Measurements from ENCODE around the gene SCIMP. TPM values are rescaled to one million over a fixed set of nuclear protein-coding genes. Genes with fewer than 3 reads are reported as not detected.

The SCIMP gene
- polyA plus RNA-seq, 1 donor (not counting 4 experiments of a cell fraction or from before 2014, with no cell fraction given) = not detected

- TF ChIP-seq EZH2 (IDR thresholded peaks at IDR 0.05; ENCODE audit: low read length) (no peak), CTCF (optimal IDR thresholded peaks at IDR 0.05 in 1 of 3, IDR thresholded peaks at IDR 0.05 in 1 of 3, conservative IDR thresholded peaks at IDR 0.05 in 1 of 3; ENCODE audit: extremely low read depth in 1 of 3, insufficient read depth in 2 of 3, low read length in 3 of 3) (no peak)
- H3K79me2 ChIP-seq (ENCODE audit: control insufficient read depth, insufficient read depth, low read length) = peaks cover 48% of the 10 kb centered on the region
- no peaks in the 10 kb centered on the region for H3K36me3 ChIP-seq (ENCODE audit: control insufficient read depth in 2 of 2, extremely low read depth in 1 of 2, insufficient read depth in 2 of 2, low read length in 2 of 2)
- peak overlapping the region; percentile 68 for H3K27ac ChIP-seq (ENCODE audit: control insufficient read depth, insufficient read depth, low read length)
- H4K20me1 ChIP-seq (ENCODE audit: control insufficient read depth, extremely low read depth, insufficient read depth, low read length) = peaks cover 4% of the 10 kb centered on the region
- peak overlapping the region; percentile 70 for H2AFZ ChIP-seq (ENCODE audit: control insufficient read depth, low read length)
- H3K4me3 ChIP-seq (ENCODE audit: control insufficient read depth in 2 of 3, extremely low read depth in 1 of 3, insufficient read depth in 2 of 3, low read depth in 1 of 3, low read length in 3 of 3) = peak overlapping the region; percentile 55 to 81 (median 79)
- no peak for FAIRE-seq
- peak overlapping the region; percentile 77 for H3K9ac ChIP-seq (ENCODE audit: control insufficient read depth, extremely low read depth, insufficient read depth, low read length)
- no peak for DNase-seq (ENCODE audit: low read depth, low spot score)
- peaks cover 20% of the 10 kb centered on the region for H3K4me1 ChIP-seq (ENCODE audit: control insufficient read depth, extremely low read depth, insufficient read depth, low read length)
- dilution Hi-C loops (cut with MboI; ENCODE audit: extremely low pct_ligation_motif_present, low sequenced_read_pairs) = no loop called here
- no peaks in the 10 kb centered on the region for H3K9me3 ChIP-seq (ENCODE audit: control insufficient read depth, low read depth, low read length)
- H3K9me1 ChIP-seq (ENCODE audit: control insufficient read depth, extremely low read depth, insufficient read depth, low read length) = no peaks in the 10 kb centered on the region
- H3K27me3 ChIP-seq (ENCODE audit: control insufficient read depth, extremely low read depth, insufficient read depth, low read length) = no peaks in the 10 kb centered on the region
- H3K4me2 ChIP-seq (ENCODE audit: control insufficient read depth, extremely low read depth, insufficient read depth, low read depth, low read length) = peak overlapping the region; percentile 61
Measured at GRCh38 chr17:5282642-5283217, 48.1 kb upstream of the SCIMP start.

GRCh38 chr17:5281814-5282641, 47.4 kb upstream of the SCIMP start, which contains the start of gene RABEP1:
Gene RABEP1, plus strand, starts transcription at chr17:5282284. Its CDS starts 203 bp downstream, at chr17:5282487.
- Histone ChIP-seq H4K20me1 (ENCODE audit: control insufficient read depth, extremely low read depth, insufficient read depth, low read length) (peaks cover 4% of the 10 kb centered on the region), H2AFZ (ENCODE audit: control insufficient read depth, low read length) (peak within 1 kb of the TSS; percentile 80), H3K9ac (ENCODE audit: control insufficient read depth, extremely low read depth, insufficient read depth, low read length) (peak within 1 kb of the TSS; percentile 77), H3K9me3 (ENCODE audit: control insufficient read depth, low read depth, low read length) (no peaks in the 10 kb centered on the region), H3K4me3 (ENCODE audit: control insufficient read depth in 2 of 3, extremely low read depth in 1 of 3, insufficient read depth in 2 of 3, low read depth in 1 of 3, low read length in 3 of 3) (peak within 1 kb of the TSS; percentile 55 to 81 (median 79)), H3K79me2 (ENCODE audit: control insufficient read depth, insufficient read depth, low read length) (peaks cover 43% of the 10 kb centered on the region), H3K4me2 (ENCODE audit: control insufficient read depth, extremely low read depth, insufficient read depth, low read depth, low read length) (peak within 1 kb of the TSS; percentile 78), H3K4me1 (ENCODE audit: control insufficient read depth, extremely low read depth, insufficient read depth, low read length) (peaks cover 20% of the 10 kb centered on the region), H3K36me3 (ENCODE audit: control insufficient read depth in 2 of 2, extremely low read depth in 1 of 2, insufficient read depth in 2 of 2, low read length in 2 of 2) (no peaks in the 10 kb centered on the region), H3K9me1 (ENCODE audit: control insufficient read depth, extremely low read depth, insufficient read depth, low read length) (no peaks in the 10 kb centered on the region), H3K27me3 (ENCODE audit: control insufficient read depth, extremely low read depth, insufficient read depth, low read length) (no peaks in the 10 kb centered on the region), H3K27ac (ENCODE audit: control insufficient read depth, insufficient read depth, low read length) (peak within 1 kb of the TSS; percentile 68)
- dilution Hi-C loops (cut with MboI; ENCODE audit: extremely low pct_ligation_motif_present, low sequenced_read_pairs) = no loop called here
- peak in 1 of 3 experiments; percentile 17 for TF ChIP-seq CTCF (optimal IDR thresholded peaks at IDR 0.05 in 1 of 3, IDR thresholded peaks at IDR 0.05 in 1 of 3, conservative IDR thresholded peaks at IDR 0.05 in 1 of 3; ENCODE audit: extremely low read depth in 1 of 3, insufficient read depth in 2 of 3, low read length in 3 of 3)
- TF ChIP-seq EZH2 (IDR thresholded peaks at IDR 0.05; ENCODE audit: low read length) = no peak
- FAIRE-seq = no peak
- DNase-seq (ENCODE audit: low read depth, low spot score) = peak; percentile 38
